PC-9 (cell line): ENCODE results near the gene CCDC158. TPM values are rescaled to one million over a fixed set of nuclear protein-coding genes. Genes with fewer than 3 reads are reported as not detected.

ENCODE experiments used
- BruUV-seq: library from RNA; stranded (reverse); fragments of 400-500 nt; replicated peaks from 2 replicates; lab custom pipeline; 2021; lab: Mats Ljungman, UMichigan
- CTCF ChIA-PET: fragments of 300-600 bp; sonication (Branson Sonifier 250); formaldehyde crosslinking; loops from one replicate; lab custom pipeline; 2022; ENCODE audit warnings: antibody characterized with exemption; lab: Charles Lee
- POLR2A ChIA-PET: fragments of 300-600 bp; sonication (Branson Sonifier 250); formaldehyde crosslinking; loops from one replicate; lab custom pipeline; 2022; ENCODE audit warnings: antibody characterized with exemption; ENCODE audit not compliant: unreplicated experiment; lab: Charles Lee
- DNase-seq, 2 experiments: peaks; one replicate each; pipeline versions ENCODE4 v3.0.0 to v3.0.0-alpha.2; 2015 to 2022; ENCODE audit warnings: mixed read lengths in 1 of 2
- H2AFZ ChIP-seq: fragments of 200-600 bp; sonication (generic); 2 replicates; pipeline ENCODE4 v1.8.1; 2017; ENCODE audit warnings: antibody characterized with exemption
- H3F3A ChIP-seq: fragments of 200-600 bp; sonication (generic); 2 replicates; pipeline ENCODE4 v1.8.1; 2017; ENCODE audit warnings: antibody characterized with exemption, mild to moderate bottlenecking, low read depth; ENCODE audit not compliant: insufficient read depth
- H3K27ac ChIP-seq: fragments of 200-600 bp; sonication (generic); 2 replicates; pipeline ENCODE4 v1.6.1; 2016; ENCODE audit warnings: mixed run types
- H3K27me3 ChIP-seq: fragments of 200-600 bp; sonication (generic); 2 replicates; pipeline ENCODE4 v1.6.1; 2016; ENCODE audit warnings: low read depth, mixed run types; ENCODE audit not compliant: insufficient read depth
- H3K36me3 ChIP-seq: fragments of 200-600 bp; sonication (generic); 2 replicates; pipeline ENCODE4 v1.6.1; 2016; ENCODE audit warnings: low read depth, mixed run types
- H3K4me1 ChIP-seq: fragments of 200-600 bp; sonication (generic); replicated peaks from 2 replicates; pipeline ENCODE4 v1.6.1; 2016; ENCODE audit warnings: mixed run types; ENCODE audit not compliant: insufficient read depth
- H3K4me2 ChIP-seq: fragments of 200-600 bp; sonication (generic); 2 replicates; pipeline ENCODE4 v1.6.1; 2017; ENCODE audit warnings: mixed run types
- H3K4me3 ChIP-seq: fragments of 200-600 bp; sonication (generic); 2 replicates; pipeline ENCODE4 v1.6.1; 2016; ENCODE audit warnings: mixed run types
- H3K79me2 ChIP-seq: fragments of 200-600 bp; sonication (generic); 2 replicates; pipeline ENCODE4 v1.6.1; 2017; ENCODE audit warnings: low read depth, mixed run types
- H3K9me2 ChIP-seq: fragments of 200-600 bp; sonication (generic); 2 replicates; pipeline ENCODE4 v1.8.1; 2017; ENCODE audit warnings: mild to moderate bottlenecking; ENCODE audit not compliant: insufficient read depth
- H3K9me3 ChIP-seq: fragments of 200-600 bp; sonication (generic); 2 replicates; pipeline ENCODE4 v1.8.1; 2016; ENCODE audit warnings: low read depth; ENCODE audit not compliant: insufficient read depth
- H4K20me1 ChIP-seq: fragments of 200-600 bp; sonication (generic); 2 replicates; pipeline ENCODE4 v1.8.1; 2017; ENCODE audit not compliant: insufficient read depth
- EZH2 ChIP-seq: fragments of 200-600 bp; sonication (generic); IDR thresholded peaks from 2 replicates; pipeline ENCODE4 v1.8.0; 2017; ENCODE audit warnings: antibody characterized with exemption, low read depth
- intact Hi-C: fragments of 100-400 bp; cut with micrococcal nuclease; formaldehyde crosslinking; loops from one replicate; pipeline ENCODE4 v1.10.0; 2022; ENCODE audit not compliant: unreplicated experiment
- total RNA-seq: library from RNA; stranded (reverse); gene quantifications from 2 replicates; pipeline ENCODE4 v1.2.3, GENCODE V29; 2021
- TF ChIP-seq, protein P1 (sequence below): fragments of 200-600 bp; sonication (generic); conservative IDR thresholded peaks from 2 replicates; pipeline ENCODE4 v1.6.1; 2017; ENCODE audit warnings: mixed run types, antibody characterized with exemption, mild to moderate bottlenecking, moderate library complexity

The CCDC158 gene
- total RNA-seq, 1 experiment from 2014 or later: not detected

DNA sequence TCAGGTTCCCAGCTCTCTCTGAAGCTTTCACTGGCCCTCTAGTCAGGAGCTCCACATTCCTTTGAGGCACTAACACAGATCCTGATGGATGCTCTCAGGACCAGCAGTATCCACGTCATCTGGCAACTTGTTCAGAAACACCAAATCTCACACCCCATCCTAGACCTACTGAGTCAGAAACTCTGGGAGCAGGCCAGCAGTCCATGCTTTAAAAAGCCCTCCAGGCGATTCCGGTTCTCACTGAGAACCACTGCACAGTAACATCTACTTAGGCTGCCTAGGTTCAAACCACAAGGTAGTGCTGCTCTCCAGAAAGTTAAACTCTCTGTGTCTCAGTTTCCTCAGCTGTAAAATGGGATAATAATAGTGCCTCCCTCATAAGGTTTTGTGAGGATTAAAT is 55.3 kb downstream of the CCDC158 start:
- no peaks in the 10 kb centered on the region for H3K9me2 ChIP-seq
- H3K9me3 ChIP-seq: no peaks in the 10 kb centered on the region
- no peaks in the 10 kb centered on the region for H4K20me1 ChIP-seq
- H3K27me3 ChIP-seq: no peaks in the 10 kb centered on the region
- ChIA-PET POLR2A (no interaction called here), CTCF (no interaction called here)
- intact Hi-C loops: no loop called here
- BruUV-seq: no TSS peak
- no peak for DNase-seq
- no peaks in the 10 kb centered on the region for H3K36me3 ChIP-seq
- no peak overlapping the region for H3K4me3 ChIP-seq
- H2AFZ ChIP-seq: no peak overlapping the region
- TF ChIP-seq, protein P1, sequence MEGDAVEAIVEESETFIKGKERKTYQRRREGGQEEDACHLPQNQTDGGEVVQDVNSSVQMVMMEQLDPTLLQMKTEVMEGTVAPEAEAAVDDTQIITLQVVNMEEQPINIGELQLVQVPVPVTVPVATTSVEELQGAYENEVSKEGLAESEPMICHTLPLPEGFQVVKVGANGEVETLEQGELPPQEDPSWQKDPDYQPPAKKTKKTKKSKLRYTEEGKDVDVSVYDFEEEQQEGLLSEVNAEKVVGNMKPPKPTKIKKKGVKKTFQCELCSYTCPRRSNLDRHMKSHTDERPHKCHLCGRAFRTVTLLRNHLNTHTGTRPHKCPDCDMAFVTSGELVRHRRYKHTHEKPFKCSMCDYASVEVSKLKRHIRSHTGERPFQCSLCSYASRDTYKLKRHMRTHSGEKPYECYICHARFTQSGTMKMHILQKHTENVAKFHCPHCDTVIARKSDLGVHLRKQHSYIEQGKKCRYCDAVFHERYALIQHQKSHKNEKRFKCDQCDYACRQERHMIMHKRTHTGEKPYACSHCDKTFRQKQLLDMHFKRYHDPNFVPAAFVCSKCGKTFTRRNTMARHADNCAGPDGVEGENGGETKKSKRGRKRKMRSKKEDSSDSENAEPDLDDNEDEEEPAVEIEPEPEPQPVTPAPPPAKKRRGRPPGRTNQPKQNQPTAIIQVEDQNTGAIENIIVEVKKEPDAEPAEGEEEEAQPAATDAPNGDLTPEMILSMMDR: no peak
- no peak for TF ChIP-seq EZH2
- no peak overlapping the region for H3K27ac ChIP-seq
- no peaks in the 10 kb centered on the region for H3K4me1 ChIP-seq
- H3F3A ChIP-seq: no peaks in the 10 kb centered on the region
- no peak overlapping the region for H3K4me2 ChIP-seq
- H3K79me2 ChIP-seq: no peaks in the 10 kb centered on the region

DNA sequence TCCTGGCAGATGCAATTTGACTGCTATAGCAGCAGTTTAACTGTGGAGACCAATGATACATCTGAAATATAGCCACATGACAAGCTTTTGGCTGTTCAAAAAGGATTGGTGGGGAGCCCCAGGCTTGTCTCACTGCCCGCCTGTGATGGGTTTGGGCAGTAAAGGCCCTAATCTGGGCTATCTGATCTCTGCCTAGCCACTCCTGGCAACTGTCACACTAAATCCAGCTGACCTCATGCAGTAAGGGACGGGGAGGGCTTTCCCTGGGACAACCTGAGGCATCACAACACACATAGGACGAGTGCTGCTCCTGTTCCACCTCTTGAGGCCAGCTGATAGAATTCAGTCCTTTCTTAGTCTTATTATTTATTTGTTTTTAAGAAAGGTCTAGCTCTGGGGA is 56.2 kb downstream of the CCDC158 start:
- H3K27me3 ChIP-seq: no peaks in the 10 kb centered on the region
- no peaks in the 10 kb centered on the region for H3K79me2 ChIP-seq
- H3K4me3 ChIP-seq: no peak overlapping the region
- H3K4me2 ChIP-seq: no peak overlapping the region
- POLR2A ChIA-PET: no interaction called here
- H3F3A ChIP-seq: no peaks in the 10 kb centered on the region
- CTCF ChIA-PET: no interaction called here
- no peaks in the 10 kb centered on the region for H3K4me1 ChIP-seq
- no peaks in the 10 kb centered on the region for H3K36me3 ChIP-seq
- no peaks in the 10 kb centered on the region for H4K20me1 ChIP-seq
- no TSS peak for BruUV-seq
- H3K27ac ChIP-seq: no peak overlapping the region
- no peak for DNase-seq
- no peaks in the 10 kb centered on the region for H3K9me2 ChIP-seq
- TF ChIP-seq, protein P1: no peak
- no peak for TF ChIP-seq EZH2
- no peak overlapping the region for H2AFZ ChIP-seq
- H3K9me3 ChIP-seq: no peaks in the 10 kb centered on the region
- intact Hi-C loops: no loop called here

DNA sequence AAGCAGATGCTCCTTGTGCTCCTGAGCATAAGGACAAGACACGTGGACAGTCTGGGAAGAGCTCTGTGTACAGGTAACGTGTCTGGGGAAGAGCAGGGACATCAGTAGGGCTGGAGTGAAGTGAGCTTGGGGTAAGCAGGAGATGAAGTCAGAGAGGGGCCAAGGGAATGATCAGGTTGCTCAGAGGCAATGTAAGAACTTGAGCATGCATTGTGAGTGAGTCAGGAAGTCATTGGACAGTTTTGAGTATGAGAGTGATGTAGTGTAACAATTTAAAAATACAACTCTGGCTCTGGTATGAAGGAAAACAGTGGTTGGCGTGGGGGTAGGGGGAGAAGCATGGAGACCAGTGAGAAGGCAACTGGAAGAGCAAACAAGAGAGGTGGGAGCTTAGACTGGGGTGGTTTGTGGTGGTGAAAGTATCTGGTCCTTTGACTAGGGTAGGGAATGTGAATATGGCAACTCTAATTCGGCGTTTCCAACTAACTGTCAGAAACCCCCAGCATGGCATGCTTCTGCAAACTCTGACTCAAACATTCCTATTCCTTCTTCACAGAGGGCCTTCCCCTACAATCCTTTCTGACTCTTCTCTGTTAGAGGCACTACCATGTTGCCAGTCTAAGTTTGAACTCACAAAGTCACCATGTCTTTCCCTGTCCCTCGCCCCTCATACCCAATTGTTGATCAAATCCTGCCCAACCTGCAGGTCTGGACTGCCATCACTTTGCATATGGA is 57.2 kb downstream of the CCDC158 start:
- intact Hi-C loops: no loop called here
- Histone ChIP-seq H3K79me2 (no peaks in the 10 kb centered on the region), H3F3A (no peaks in the 10 kb centered on the region), H3K27me3 (no peaks in the 10 kb centered on the region), H3K9me2 (no peaks in the 10 kb centered on the region), H3K4me1 (no peaks in the 10 kb centered on the region), H3K9me3 (no peaks in the 10 kb centered on the region), H3K4me2 (no peak overlapping the region), H3K27ac (no peak overlapping the region), H2AFZ (no peak overlapping the region), H4K20me1 (no peaks in the 10 kb centered on the region), H3K4me3 (no peak overlapping the region), H3K36me3 (no peaks in the 10 kb centered on the region)
- BruUV-seq: no TSS peak
- ChIA-PET POLR2A (no interaction called here), CTCF (no interaction called here)
- TF ChIP-seq, protein P1: no peak
- no peak for TF ChIP-seq EZH2
- no peak for DNase-seq
